HUES6 (cell line): Measurements from ENCODE around the gene FABP1.

Experiments used
- H3K27ac ChIP-seq: 2 replicates; pipeline ENCODE4 v1.7.0; 2013; ENCODE audit warnings: low read depth, mild to moderate bottlenecking, low read length, inconsistent platforms
- H3K27me3 ChIP-seq: 2 replicates; pipeline ENCODE4 v1.6.1; 2013; ENCODE audit warnings: low read length; ENCODE audit not compliant: control insufficient read depth, insufficient read depth
- H3K36me3 ChIP-seq: 2 replicates; pipeline ENCODE4 v1.6.1; 2013; ENCODE audit warnings: low read length; ENCODE audit not compliant: control insufficient read depth, insufficient read depth
- H3K4me1 ChIP-seq: 2 replicates; pipeline ENCODE4 v1.6.1; 2013; ENCODE audit warnings: low read length; ENCODE audit not compliant: control insufficient read depth, insufficient read depth
- H3K4me3 ChIP-seq: 2 replicates; pipeline ENCODE4 v1.5.1; 2013; ENCODE audit warnings: low read depth, low read length
- H3K9ac ChIP-seq: one replicate; pipeline ENCODE4 v1.6.1; 2013; ENCODE audit warnings: mild to moderate bottlenecking, low read length
- H3K9me3 ChIP-seq: 2 replicates; pipeline ENCODE4 v1.6.1; 2013; ENCODE audit warnings: low read depth, low read length; ENCODE audit not compliant: control insufficient read depth, insufficient read depth

FABP1 gene

GRCh38 chr2:88125344-88125923, 2.4 kb downstream of the FABP1 start:
- Histone ChIP-seq H3K4me1 (no peaks in the 10 kb centered on the region), H3K9ac (no peak overlapping the region), H3K27me3 (peaks cover 7% of the 10 kb centered on the region; the same call in 1 of the 2 replicates), H3K4me3 (no peak overlapping the region), H3K27ac (no peak overlapping the region), H3K36me3 (no peaks in the 10 kb centered on the region), H3K9me3 (no peaks in the 10 kb centered on the region)

DNA sequence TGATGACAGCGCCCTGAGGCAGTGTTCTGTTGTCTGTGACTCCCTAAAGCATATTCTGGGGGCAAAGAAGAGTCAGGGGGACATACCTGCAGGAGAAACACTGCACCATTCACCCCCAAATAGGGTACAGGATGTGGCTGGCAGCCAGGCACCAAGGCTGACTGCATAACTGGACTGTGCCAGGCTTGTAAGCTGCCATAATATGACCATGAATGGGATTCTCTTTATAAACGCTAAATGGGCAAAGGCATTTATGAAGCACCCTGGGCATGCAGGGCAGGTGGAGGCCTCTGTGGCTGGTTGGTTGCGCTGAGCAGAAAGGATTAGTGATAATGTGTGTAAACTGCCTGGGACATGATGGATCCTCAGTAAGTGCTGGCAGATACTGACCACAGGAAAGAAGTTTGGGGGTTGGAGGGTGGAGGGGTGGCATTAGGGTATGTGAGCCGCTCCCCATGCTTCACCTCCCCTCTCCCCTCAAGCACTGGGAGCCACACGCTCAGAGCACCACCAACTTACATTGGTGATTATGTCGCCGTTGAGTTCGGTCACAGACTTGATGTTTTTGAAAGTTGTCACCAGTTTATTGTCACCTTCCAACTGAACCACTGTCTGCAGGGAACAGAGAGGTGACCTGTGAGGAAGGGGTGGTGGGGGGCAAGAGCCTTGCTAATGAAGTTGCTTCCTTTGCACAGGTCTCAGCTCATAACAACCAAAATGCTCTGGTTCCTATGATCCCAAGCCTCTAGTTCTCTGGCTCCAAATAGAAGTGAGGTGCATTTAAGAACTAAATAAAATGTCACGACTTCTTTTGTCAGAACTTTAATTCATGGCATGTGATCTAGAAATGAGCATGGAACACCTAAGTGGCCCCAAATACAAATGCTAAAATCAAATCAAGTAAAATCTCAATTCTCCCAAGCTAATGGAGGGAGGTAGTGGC, 3.6 kb downstream of the FABP1 start:
- no peaks in the 10 kb centered on the region for H3K9me3 ChIP-seq
- peaks cover 7% of the 10 kb centered on the region; the same call in 1 of the 2 replicates for H3K27me3 ChIP-seq
- H3K4me1 ChIP-seq = no peaks in the 10 kb centered on the region
- no peak overlapping the region for H3K9ac ChIP-seq
- no peaks in the 10 kb centered on the region for H3K36me3 ChIP-seq
- H3K27ac ChIP-seq = no peak overlapping the region
- H3K4me3 ChIP-seq = no peak overlapping the region

DNA sequence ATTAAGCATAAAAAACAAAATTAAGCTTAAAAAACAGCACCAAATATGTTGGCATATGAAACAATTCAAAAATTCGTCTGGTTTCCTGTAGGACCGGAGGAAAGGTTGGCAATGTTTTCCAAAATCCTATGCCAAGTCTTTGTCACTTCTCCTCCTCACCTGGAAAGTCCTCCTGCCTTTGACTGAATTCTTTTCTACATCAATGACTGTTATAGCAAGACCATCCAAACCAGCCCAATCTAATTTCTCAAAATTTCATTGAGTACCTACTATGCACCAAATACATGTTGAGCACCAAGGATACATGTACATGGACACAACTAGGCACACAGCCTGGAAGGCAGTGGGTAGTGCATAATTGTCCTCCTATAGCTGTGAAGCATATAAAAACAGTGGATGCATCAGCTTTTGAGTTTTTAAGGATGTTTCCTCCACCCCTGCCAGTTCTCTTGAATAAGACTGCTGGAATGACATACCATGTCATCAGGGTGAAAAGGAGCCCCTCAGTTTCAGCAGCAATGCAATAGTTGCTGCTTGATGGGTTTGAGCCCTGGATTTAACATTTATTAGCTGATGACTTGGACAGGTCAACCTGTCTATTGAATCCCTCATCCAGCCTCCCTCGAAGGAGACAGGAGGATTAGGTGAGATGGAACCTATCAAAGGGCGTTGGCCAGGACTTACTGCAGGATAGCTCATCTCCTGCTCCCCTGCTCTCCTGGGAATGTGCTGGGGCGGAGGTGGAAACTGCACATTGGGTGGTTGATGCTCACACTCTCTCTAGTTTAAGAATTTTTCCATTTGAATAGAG, 4.5 kb downstream of the FABP1 start:
- H3K9me3 ChIP-seq = no peaks in the 10 kb centered on the region
- no peak overlapping the region for H3K9ac ChIP-seq
- H3K4me3 ChIP-seq = no peak overlapping the region
- H3K27me3 ChIP-seq = peaks cover 7% of the 10 kb centered on the region; the same call in 1 of the 2 replicates
- no peaks in the 10 kb centered on the region for H3K4me1 ChIP-seq
- H3K36me3 ChIP-seq = no peaks in the 10 kb centered on the region
- no peak overlapping the region for H3K27ac ChIP-seq

GRCh38 chr2:88122141-88122884, 5.5 kb downstream of the FABP1 start:
- Histone ChIP-seq H3K27me3 (peaks cover 7% of the 10 kb centered on the region; the same call in 1 of the 2 replicates), H3K36me3 (no peaks in the 10 kb centered on the region), H3K27ac (no peak overlapping the region), H3K4me3 (no peak overlapping the region), H3K4me1 (no peaks in the 10 kb centered on the region), H3K9ac (no peak overlapping the region), H3K9me3 (no peaks in the 10 kb centered on the region)

DNA sequence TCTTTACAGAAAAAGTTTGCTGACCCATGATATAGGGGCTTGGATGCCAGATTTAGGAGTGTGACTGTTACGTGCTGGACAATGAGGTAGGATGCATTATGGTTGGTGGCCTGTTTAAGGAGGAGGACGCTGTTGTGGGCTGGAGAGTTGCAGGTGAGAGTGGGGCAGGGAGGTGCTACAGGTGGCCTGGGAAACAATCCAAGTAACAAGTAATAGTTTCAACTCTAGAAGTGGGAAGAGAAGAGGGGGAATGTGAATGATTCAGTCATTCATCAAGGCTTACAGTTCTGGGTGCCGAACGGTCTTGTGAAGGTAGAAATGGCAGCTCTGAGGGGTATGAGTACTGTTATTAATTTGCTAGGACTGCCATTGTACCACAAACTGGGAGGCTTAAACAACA, 6.2 kb downstream of the FABP1 start:
- no peaks in the 10 kb centered on the region for H3K4me1 ChIP-seq
- no peak overlapping the region for H3K9ac ChIP-seq
- H3K36me3 ChIP-seq = no peaks in the 10 kb centered on the region
- no peaks in the 10 kb centered on the region for H3K9me3 ChIP-seq
- H3K4me3 ChIP-seq = no peak overlapping the region
- no peak overlapping the region for H3K27ac ChIP-seq
- peaks cover 7% of the 10 kb centered on the region; the same call in 1 of the 2 replicates for H3K27me3 ChIP-seq

DNA sequence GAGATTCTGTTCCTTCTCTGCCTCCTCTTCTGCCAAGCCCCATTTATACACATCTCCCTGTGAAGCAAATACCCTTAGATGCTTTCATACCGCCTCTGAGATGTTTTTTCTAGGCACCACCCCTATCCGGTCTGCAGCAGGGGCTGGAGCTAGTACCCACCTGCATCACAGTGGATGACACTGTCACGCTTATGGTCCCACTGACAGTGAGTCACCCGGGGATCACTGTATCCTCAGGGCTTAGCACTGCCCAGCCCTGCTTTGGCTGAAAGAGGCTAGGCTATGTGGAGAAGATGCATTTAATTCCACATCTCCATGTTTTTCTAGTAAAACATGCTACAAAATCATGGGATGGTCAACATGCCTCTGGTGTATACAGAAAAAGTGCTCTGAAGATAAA, 9.9 kb downstream of the FABP1 start:
- no peaks in the 10 kb centered on the region for H3K9me3 ChIP-seq
- no peak overlapping the region for H3K9ac ChIP-seq
- no peaks in the 10 kb centered on the region for H3K36me3 ChIP-seq
- H3K4me3 ChIP-seq = no peak overlapping the region
- no peak overlapping the region for H3K27ac ChIP-seq
- H3K27me3 ChIP-seq = no peaks in the 10 kb centered on the region
- H3K4me1 ChIP-seq = no peaks in the 10 kb centered on the region

DNA sequence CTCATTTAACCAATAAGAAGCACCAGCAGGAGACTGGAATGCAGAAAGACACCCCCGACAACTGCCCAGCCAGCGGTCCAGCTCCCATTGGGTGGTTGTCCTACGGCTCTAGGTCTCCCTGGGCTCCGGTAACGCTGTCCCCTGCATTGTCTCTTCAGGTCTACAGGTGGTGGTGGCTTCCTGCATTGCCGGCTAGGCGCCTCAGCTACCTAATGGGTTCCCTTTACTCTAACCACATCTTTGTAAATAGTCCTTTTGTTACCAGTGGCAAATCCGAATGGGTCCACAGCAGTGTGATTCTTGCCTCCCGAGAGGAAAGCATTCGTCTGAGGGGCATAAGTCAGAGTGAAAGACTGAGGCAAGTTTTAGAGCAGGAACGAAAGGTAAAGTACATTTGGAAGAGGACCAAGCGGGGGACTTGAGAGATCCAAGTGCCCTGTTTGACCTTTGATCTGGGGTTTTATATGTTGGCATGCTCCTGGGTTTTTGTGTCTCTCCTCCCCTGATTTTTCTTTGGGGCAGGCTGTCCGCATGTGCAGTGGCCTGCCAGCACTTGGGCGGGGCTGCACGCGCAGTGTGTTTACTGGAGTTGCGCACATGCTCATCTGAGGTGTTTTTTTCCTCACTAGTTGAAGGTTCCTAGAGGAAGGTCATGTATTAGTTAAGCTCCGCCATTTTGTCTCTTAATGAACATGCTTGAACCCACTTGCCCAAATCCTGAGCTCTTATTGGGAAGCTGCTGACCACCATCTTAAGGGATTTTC, 11.0 kb downstream of the FABP1 start:
- no peaks in the 10 kb centered on the region for H3K9me3 ChIP-seq
- H3K36me3 ChIP-seq = no peaks in the 10 kb centered on the region
- no peak overlapping the region for H3K4me3 ChIP-seq
- no peaks in the 10 kb centered on the region for H3K27me3 ChIP-seq
- H3K27ac ChIP-seq = no peak overlapping the region
- H3K9ac ChIP-seq = no peak overlapping the region
- no peaks in the 10 kb centered on the region for H3K4me1 ChIP-seq

DNA sequence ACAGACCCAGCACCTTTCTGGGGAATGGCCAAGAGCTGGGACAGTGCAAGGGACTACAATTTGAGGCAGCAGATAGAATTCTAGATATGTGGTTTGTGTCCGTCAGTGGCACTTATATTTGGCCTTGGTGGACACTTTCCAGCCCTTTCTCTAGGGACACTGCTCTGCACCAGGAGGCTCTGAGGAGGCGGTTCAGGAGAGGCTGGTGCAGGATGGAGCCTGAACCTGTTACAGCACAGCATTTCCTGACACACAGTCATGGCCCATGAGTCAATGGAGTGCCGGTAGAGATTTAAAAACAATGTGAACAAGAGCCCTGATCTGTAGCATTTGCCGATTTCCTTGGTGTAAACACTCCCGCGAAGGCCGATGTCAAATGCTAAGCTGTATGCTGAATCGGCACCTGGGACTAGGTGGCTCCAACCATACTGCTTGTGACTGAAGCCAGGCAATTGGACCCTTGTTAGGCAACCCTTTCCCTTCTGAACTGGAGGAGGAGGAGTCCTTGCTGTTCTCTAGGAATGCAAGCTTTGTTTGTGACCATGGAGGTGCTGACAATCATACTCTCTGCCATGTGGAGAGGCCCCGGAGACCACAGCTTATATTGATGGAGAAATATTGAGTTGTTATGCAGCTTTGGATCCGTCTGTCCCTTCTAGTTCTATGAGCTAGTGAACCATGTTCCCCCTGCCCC, 11.9 kb downstream of the FABP1 start:
- Histone ChIP-seq H3K9me3 (no peaks in the 10 kb centered on the region), H3K27ac (no peak overlapping the region), H3K4me1 (no peaks in the 10 kb centered on the region), H3K9ac (no peak overlapping the region), H3K4me3 (no peak overlapping the region), H3K36me3 (no peaks in the 10 kb centered on the region), H3K27me3 (no peaks in the 10 kb centered on the region)

DNA sequence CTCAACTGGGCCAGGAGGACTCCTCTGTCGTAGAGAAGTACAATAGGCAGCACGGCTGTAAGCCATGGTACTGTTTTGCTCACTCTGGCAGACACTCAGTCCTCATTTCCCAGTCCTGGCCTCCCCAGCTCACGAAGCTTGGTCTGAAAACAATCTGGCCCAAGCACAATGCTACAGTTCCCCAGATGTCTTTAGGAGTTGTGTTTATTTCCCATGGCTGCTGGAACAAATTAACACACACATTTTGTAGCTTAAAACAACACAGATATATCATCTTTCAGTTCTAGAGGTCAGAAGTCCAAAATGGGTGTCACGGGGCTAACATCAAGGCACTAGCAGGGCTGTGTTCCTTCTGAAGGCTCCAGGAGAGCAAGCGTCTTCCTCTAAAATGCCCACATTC, 13.0 kb downstream of the FABP1 start:
- Histone ChIP-seq H3K27ac (no peak overlapping the region), H3K4me1 (no peaks in the 10 kb centered on the region), H3K9me3 (no peaks in the 10 kb centered on the region), H3K27me3 (no peaks in the 10 kb centered on the region), H3K9ac (no peak overlapping the region), H3K4me3 (no peak overlapping the region), H3K36me3 (no peaks in the 10 kb centered on the region)
